ENCODE measurements around the gene ERICH3. TPM values are rescaled to one million over a fixed set of nuclear protein-coding genes. Genes with fewer than 3 reads are reported as not detected.
"Not testable (repeated sequence)": the region's sequence is repeated elsewhere in the genome, so short reads cannot be mapped to it uniquely, and the experiment has no call there.

Gene ERICH3
- total and polyA plus RNA-seq, 9 of the 15 experiments (the other 6 are each of a cell fraction or from before 2014, with no cell fraction given): not detected

GRCh38 chr1:74670866-74671265 lies 2.7 kb downstream of the ERICH3 start:
- H3K27me3 ChIP-seq (ENCODE audit: control insufficient read depth in 2 of 2, insufficient read depth in 2 of 2, low read length in 2 of 2); H3K36me3 ChIP-seq (ENCODE audit: control insufficient read depth, insufficient read depth, low read length); POLR2A ChIA-PET; ATAC-seq; H2AFZ ChIP-seq (ENCODE audit: low read depth, low read length); H3K27ac ChIP-seq (ENCODE audit: extremely low read depth, low read depth, low read length); H3K79me2 ChIP-seq (ENCODE audit: control insufficient read depth, insufficient read depth, low read length); FAIRE-seq; CTCF ChIA-PET (ENCODE audit: low intra/inter-chr PET ratio); H3K9me1 ChIP-seq (ENCODE audit: control insufficient read depth, insufficient read depth, low read length); H3K9ac ChIP-seq (ENCODE audit: insufficient read depth in 1 of 2, low read depth in 2 of 2, low read length in 2 of 2); H3K4me2 ChIP-seq (ENCODE audit: insufficient read depth, low read length); H3K9me3 ChIP-seq (replicated peaks; ENCODE audit: control insufficient read depth, insufficient read depth, low read depth, low read length); H3K4me1 ChIP-seq (replicated peaks in 1 of 2; ENCODE audit: control insufficient read depth in 2 of 2, insufficient read depth in 2 of 2, low read length in 2 of 2); BruUV-seq (replicated peaks); H3K4me3 ChIP-seq; DNase-seq (ENCODE audit: extremely low read depth in 1 of 4, low spot score in 3 of 4); intact Hi-C loops (cut with micrococcal nuclease); in situ Hi-C loops (cut with MboI); H4K20me1 ChIP-seq (replicated peaks; ENCODE audit: control insufficient read depth, insufficient read depth, low read length): not testable (repeated sequence)
- WGBS (ENCODE audit: insufficient coverage, low coverage, missing lambda C conversion rate): 0% methylated on average over 2 of the region's 3 CpGs

GRCh38 chr1:74654708-74655107 lies 18.9 kb downstream of the ERICH3 start:
- Histone ChIP-seq H3K27me3 (ENCODE audit: control insufficient read depth in 2 of 2, insufficient read depth in 2 of 2, low read length in 2 of 2) (no peaks in the 10 kb centered on the region), H3K27ac (ENCODE audit: extremely low read depth, low read depth, low read length) (no peak overlapping the region), H3K4me3 (no peak overlapping the region), H3K36me3 (ENCODE audit: control insufficient read depth, insufficient read depth, low read length) (no peaks in the 10 kb centered on the region), H3K4me1 (replicated peaks in 1 of 2; ENCODE audit: control insufficient read depth in 2 of 2, insufficient read depth in 2 of 2, low read length in 2 of 2) (no peaks in the 10 kb centered on the region), H3K9ac (ENCODE audit: insufficient read depth in 1 of 2, low read depth in 2 of 2, low read length in 2 of 2) (no peak overlapping the region), H3K9me1 (ENCODE audit: control insufficient read depth, insufficient read depth, low read length) (no peaks in the 10 kb centered on the region), H3K79me2 (ENCODE audit: control insufficient read depth, insufficient read depth, low read length) (no peaks in the 10 kb centered on the region), H3K9me3 (replicated peaks; ENCODE audit: control insufficient read depth, insufficient read depth, low read depth, low read length) (no peaks in the 10 kb centered on the region), H4K20me1 (replicated peaks; ENCODE audit: control insufficient read depth, insufficient read depth, low read length) (no peaks in the 10 kb centered on the region), H2AFZ (ENCODE audit: low read depth, low read length) (no peak overlapping the region), H3K4me2 (ENCODE audit: insufficient read depth, low read length) (no peak overlapping the region)
- in situ Hi-C loops (cut with MboI): no loop called here
- FAIRE-seq: no peak
- no TSS peak for BruUV-seq (replicated peaks)
- no peak for DNase-seq (ENCODE audit: extremely low read depth in 1 of 4, low spot score in 3 of 4)
- no peak for ATAC-seq
- intact Hi-C loops (cut with micrococcal nuclease): no loop called here
- TF ChIP-seq ATF3 (IDR thresholded peaks at IDR 0.05): no peak
- no peak for TF ChIP-seq ATF3 (CRISPR knock-in tag; conservative IDR thresholded peaks at IDR 0.05)
- no peak for TF ChIP-seq ZNF696 (CRISPR knock-in tag; conservative IDR thresholded peaks at IDR 0.05)
- no peak for TF ChIP-seq PRPF4 (IDR thresholded peaks at IDR 0.05; ENCODE audit: insufficient read depth, low read depth, low read length, poor library complexity, severe bottlenecking)
- TF ChIP-seq JUN (IDR thresholded peaks at IDR 0.05; ENCODE audit: borderline replicate concordance, low read depth, low read length): no peak
- TF ChIP-seq JUN (CRISPR knock-in tag; IDR thresholded peaks at IDR 0.05; ENCODE audit: borderline replicate concordance): no peak
- no peak for TF ChIP-seq NCOA2 (IDR thresholded peaks at IDR 0.05; ENCODE audit: partially characterized antibody in 2 of 2)
- no peak for TF ChIP-seq U2AF1 (optimal IDR thresholded peaks at IDR 0.05; ENCODE audit: low read depth, low read length)
- no peak for TF ChIP-seq TFAP4 (CRISPR knock-in tag; IDR thresholded peaks at IDR 0.05; ENCODE audit: borderline replicate concordance)
- TF ChIP-seq BRCA1 (IDR thresholded peaks at IDR 0.05): no peak
- no peak for TF ChIP-seq BRCA1 (CRISPR knock-in tag; IDR thresholded peaks at IDR 0.05)
- TF ChIP-seq SMC3 (conservative IDR thresholded peaks at IDR 0.05; ENCODE audit: insufficient read depth, low read depth, low read length): no peak
- ChIA-PET CTCF (ENCODE audit: low intra/inter-chr PET ratio) (no interaction called here), POLR2A (no interaction called here)
- 0% methylated on average over 1 of the region's 1 CpG for WGBS (ENCODE audit: insufficient coverage, low coverage, missing lambda C conversion rate)
